Heart left ventricle (tissue), 16 donors: ENCODE data around the gene EFNA5. TPM values are rescaled to one million over a fixed set of nuclear protein-coding genes. Genes with fewer than 3 reads are reported as not detected.

Experiments used
- ATAC-seq, 4 donors: fragments of 200-7000 bp; cut with Tn5 transposase; one replicate each; pipeline ENCODE4 v1.9.1; 2020 to 2022; ENCODE audit warnings: moderate library complexity in 4 of 4, mild to moderate bottlenecking in 3 of 4, moderate number of reproducible peaks in 1 of 4
- DNase-seq, 5 donors: peaks; one replicate each; pipeline ENCODE4 v3.0.0-alpha.2; 2020
- H3K27ac ChIP-seq, 12 donors: fragments of 200-600 bp; sonication (generic) in 4 of 12; one replicate each; pipeline versions ENCODE4 v1.5.0 to v1.8.0; 2016 to 2022; ENCODE audit warnings: mild to moderate bottlenecking in 2 of 12
- H3K27me3 ChIP-seq, 9 donors: fragments of 200-600 bp; sonication (generic) in 2 of 9; one replicate each; pipeline versions ENCODE4 v1.5.1 to v1.8.0; 2016 to 2022; ENCODE audit warnings: mild to moderate bottlenecking in 3 of 9
- H3K36me3 ChIP-seq, 9 donors: fragments of 200-600 bp; sonication (generic) in 2 of 9; one replicate each; pipeline versions ENCODE4 v1.5.0 to v1.8.0; 2018 to 2022; ENCODE audit warnings: mild to moderate bottlenecking in 2 of 9
- H3K4me1 ChIP-seq, 12 donors: fragments of 200-600 bp; sonication (generic) in 4 of 12; one replicate each; pipeline versions ENCODE4 v1.5.0 to v1.8.0; 2016 to 2022; ENCODE audit warnings: mild to moderate bottlenecking in 3 of 12
- H3K4me3 ChIP-seq, 12 donors: fragments of 200-600 bp; sonication (generic) in 4 of 12; one replicate each; pipeline versions ENCODE4 v1.5.0 to v1.8.0; 2017 to 2022; ENCODE audit warnings: mild to moderate bottlenecking in 9 of 12, moderate library complexity in 4 of 12
- H3K9me3 ChIP-seq, 12 donors: fragments of 200-600 bp; sonication (generic) in 4 of 12; one replicate each; pipeline versions ENCODE4 v1.5.0 to v1.8.0; 2016 to 2022; ENCODE audit warnings: mild to moderate bottlenecking in 1 of 12
- CTCF ChIP-seq, 12 donors: fragments of 200-600 bp; sonication (generic) in 4 of 12; IDR thresholded peaks; one replicate each; pipeline versions ENCODE4 v1.5.0 to v1.8.0; 2018 to 2022; ENCODE audit warnings: antibody characterized with exemption in 12 of 12, mild to moderate bottlenecking in 5 of 12
- POLR2A ChIP-seq, 2 donors: fragments of 450-650 bp; IDR thresholded peaks; one replicate each; pipeline ENCODE4 v1.6.1; 2017; ENCODE audit warnings: antibody characterized with exemption in 2 of 2, mild to moderate bottlenecking in 2 of 2, moderate library complexity in 2 of 2
- WGBS, 4 donors: extraction: QIAGEN DNeasy Blood & Tissue Kit in 2 of 4; methylation state at CpG; one replicate each; pipeline versions ENCODE4 v1.1.5 to v1.1.7; 2013 to 2018; 5-methylcytosine and 5-hydroxymethylcytosine counted together
- intact Hi-C, 10 donors: fragments of 100-400 bp; cut with DNase I; formaldehyde crosslinking; loops; one replicate each; pipeline versions ENCODE4 v1.11.1 to v1.14.2; 2022
- polyA plus RNA-seq, 2 donors: library from polyadenylated mRNA; stranded (reverse); fragments of 200-250 nt; gene quantifications; one replicate each; pipeline ENCODE4 v1.2.3, GENCODE V29; 2013
- total RNA-seq, 9 donors: library from RNA; depleted of rRNA in 2 of 9; stranded (reverse); fragments of >200 nt in 2 of 9; fragmentation: NEBNext Ultra II Directional in 3 of 9; extraction: Animal tissue kit (Norgen Biotek cat#: 25700) in 3 of 9; gene quantifications; one replicate each; pipeline versions ENCODE4 v1.1.0 to v1.2.4, GENCODE V29; 2016 to 2023
- donor health status: ischemic (EF 13 %, LVEDD 7.1; RV severe dilation, severe dysfunction).
- donor health status: healthy with polysubstance abuse.
- donor health status: DM: no; HTN: yes; CAD: no.
- donor health status: DM: no; HTN: no; CAD: no.
- donor health status: ischemic (EF 25% LVEDD 6.9; RV normal size, moderate dysfunction).
- donor health status: ischemic (EF 25% LVEDD 5.7; RV mildly dilated, moderate dysfunction).
- donor health status: healthy.
- donor health status: DM: yes; HTN: yes; CAD: no.
- donor health status: ischemic (EF 35%, LVEDD 5.7; RV mildly dilated, moderate dysfunction).
- donor health status: nonischemic (EF 11% LVEDD 7.7; RV severe dilation, severe dysfunction).
- donor health status: DM: yes; HTN: yes; CAD: no.
- donor health status: PGD.
- donor health status: ischemic (EF 29% LVEDD 5.4; RV normal size, mild dysfunction).
- donor health status: nonischemic (EF 23%, LVEDD 6.1; RV moderate dilation, normal function).

Gene EFNA5
- total and polyA plus RNA-seq, 11 donors: 6.1 to 58.4 (median 28.3) TPM

- H3K9me3 ChIP-seq: peaks cover 0 to 19% (median 9%) of the 10 kb centered on the region in 12 donors
- no peak overlapping the region for H3K4me3 ChIP-seq
- WGBS, 4 donors: 70 to 81% (median 76%) methylated on average over 3 of the region's 3 CpGs
- no peak overlapping the region for H3K27ac ChIP-seq
- no peaks in the 10 kb centered on the region for H3K36me3 ChIP-seq
- DNase-seq (no peak), ATAC-seq (no peak)
- no peak for TF ChIP-seq POLR2A (IDR thresholded peaks at IDR 0.05)
- TF ChIP-seq CTCF (IDR thresholded peaks at IDR 0.05): no peak
- H3K4me1 ChIP-seq: no peaks in the 10 kb centered on the region
- no peaks in the 10 kb centered on the region for H3K27me3 ChIP-seq
- intact Hi-C loops: no loop called here
These were observed 330.1 kb downstream of the EFNA5 start for GRCh38 chr5:107340631-107341030.

GRCh38 chr5:107338335-107338734 is 332.4 kb downstream of the EFNA5 start:
- no peaks in the 10 kb centered on the region for H3K4me1 ChIP-seq
- intact Hi-C loops: no loop called here
- H3K4me3 ChIP-seq: no peak overlapping the region
- no peaks in the 10 kb centered on the region for H3K9me3 ChIP-seq
- WGBS, 4 donors: 86 to 93% (median 91%) methylated on average over 2 of the region's 2 CpGs
- no peaks in the 10 kb centered on the region for H3K27me3 ChIP-seq
- DNase-seq (no peak), ATAC-seq (no peak)
- H3K27ac ChIP-seq: no peak overlapping the region
- no peak for TF ChIP-seq POLR2A (IDR thresholded peaks at IDR 0.05)
- TF ChIP-seq CTCF (IDR thresholded peaks at IDR 0.05): no peak
- H3K36me3 ChIP-seq: no peaks in the 10 kb centered on the region

DNA sequence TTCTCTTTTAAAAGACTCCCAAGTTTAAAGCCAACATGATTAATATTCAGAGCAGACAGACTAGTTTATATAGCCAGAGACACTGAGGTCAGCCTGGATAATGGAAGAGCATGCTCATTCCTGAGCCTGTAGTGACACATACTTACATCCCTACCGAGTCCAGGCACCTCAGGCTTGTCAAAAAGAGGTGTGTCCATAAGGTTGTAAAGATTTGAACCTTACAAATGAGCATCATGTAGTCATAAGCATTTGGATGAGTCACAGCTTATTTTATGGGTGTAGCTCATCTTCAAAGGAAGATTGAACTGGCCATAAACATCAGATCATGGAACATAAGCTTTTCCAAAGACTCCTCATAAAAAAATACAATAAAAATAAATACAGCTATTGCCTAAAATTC is 333.5 kb downstream of the EFNA5 start:
- no peaks in the 10 kb centered on the region for H3K4me1 ChIP-seq
- intact Hi-C loops: no loop called here
- TF ChIP-seq POLR2A (IDR thresholded peaks at IDR 0.05) (no peak), CTCF (IDR thresholded peaks at IDR 0.05) (no peak)
- 30 to 73% (median 61%) methylated on average over 1 of the region's 1 CpG for WGBS, 4 donors
- H3K27me3 ChIP-seq: no peaks in the 10 kb centered on the region
- DNase-seq (no peak), ATAC-seq (no peak)
- H3K27ac ChIP-seq: no peak overlapping the region
- no peaks in the 10 kb centered on the region for H3K36me3 ChIP-seq
- H3K4me3 ChIP-seq: no peak overlapping the region
- no peaks in the 10 kb centered on the region for H3K9me3 ChIP-seq

DNA sequence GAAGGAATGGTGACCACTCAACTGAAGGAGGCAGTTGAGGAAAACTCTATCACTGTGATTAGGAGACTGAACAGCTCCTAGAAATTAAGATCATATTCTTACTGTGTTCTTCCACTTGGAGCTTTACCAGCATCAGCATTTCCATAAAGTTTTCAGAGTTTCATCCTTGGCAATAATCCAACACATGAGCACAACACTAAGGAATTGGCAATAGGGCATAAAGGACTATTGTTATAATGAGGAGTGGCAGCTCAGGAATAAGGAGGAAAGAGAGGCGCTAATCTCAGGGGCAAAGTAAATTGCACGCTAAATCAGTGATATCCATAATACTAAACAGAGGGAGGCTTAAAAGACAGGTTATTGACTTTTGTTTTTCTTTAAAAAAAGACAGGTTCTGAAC is 338.9 kb downstream of the EFNA5 start:
- intact Hi-C loops: no loop called here
- no peak for ATAC-seq

More for the DNA sequence above, 338.9 kb downstream of the EFNA5 start:
- H3K27ac ChIP-seq: no peak overlapping the region
- 60 to 68% (median 64%) methylated on average over 2 of the region's 2 CpGs for WGBS, 4 donors
- DNase-seq: no peak
- H3K4me3 ChIP-seq: no peak overlapping the region
- no peaks in the 10 kb centered on the region for H3K9me3 ChIP-seq
- no peaks in the 10 kb centered on the region for H3K27me3 ChIP-seq
- no peaks in the 10 kb centered on the region for H3K4me1 ChIP-seq
- TF ChIP-seq POLR2A (IDR thresholded peaks at IDR 0.05) (no peak), CTCF (IDR thresholded peaks at IDR 0.05) (no peak)
- H3K36me3 ChIP-seq: no peaks in the 10 kb centered on the region
